ENCODE data around the gene TSC1. TPM values are rescaled to one million over a fixed set of nuclear protein-coding genes. Genes with fewer than 3 reads are reported as not detected.

Gene TSC1
- total RNA-seq, 1 experiment from 2014 or later = 53.5 TPM

DNA sequence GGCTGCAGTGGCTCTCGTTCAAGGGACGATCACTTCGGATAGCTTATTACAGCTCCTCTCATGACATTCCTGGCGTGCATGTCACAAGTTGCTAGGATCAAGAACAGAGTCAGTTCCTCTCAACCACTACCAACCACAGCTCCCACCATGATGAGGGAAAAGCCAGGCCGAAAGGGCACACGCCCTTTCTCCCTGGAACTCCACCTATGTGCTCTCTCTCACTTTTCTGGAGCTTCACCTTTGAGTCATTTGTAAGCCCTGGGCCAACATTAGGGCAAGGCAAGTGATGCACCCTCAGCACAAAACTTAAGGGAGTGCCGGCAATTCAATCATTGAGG lies 64.1 kb downstream of the TSC1 start:
- H3K27ac Mint-ChIP-seq (ENCODE audit: unreplicated experiment) = no peak overlapping the region
- CTCF ChIA-PET = interaction anchor here (0.8 kb wide), 1 partner anchor 1187 kb away, joined by 4 read pairs; no protein-coding TSS in a partner anchor

DNA sequence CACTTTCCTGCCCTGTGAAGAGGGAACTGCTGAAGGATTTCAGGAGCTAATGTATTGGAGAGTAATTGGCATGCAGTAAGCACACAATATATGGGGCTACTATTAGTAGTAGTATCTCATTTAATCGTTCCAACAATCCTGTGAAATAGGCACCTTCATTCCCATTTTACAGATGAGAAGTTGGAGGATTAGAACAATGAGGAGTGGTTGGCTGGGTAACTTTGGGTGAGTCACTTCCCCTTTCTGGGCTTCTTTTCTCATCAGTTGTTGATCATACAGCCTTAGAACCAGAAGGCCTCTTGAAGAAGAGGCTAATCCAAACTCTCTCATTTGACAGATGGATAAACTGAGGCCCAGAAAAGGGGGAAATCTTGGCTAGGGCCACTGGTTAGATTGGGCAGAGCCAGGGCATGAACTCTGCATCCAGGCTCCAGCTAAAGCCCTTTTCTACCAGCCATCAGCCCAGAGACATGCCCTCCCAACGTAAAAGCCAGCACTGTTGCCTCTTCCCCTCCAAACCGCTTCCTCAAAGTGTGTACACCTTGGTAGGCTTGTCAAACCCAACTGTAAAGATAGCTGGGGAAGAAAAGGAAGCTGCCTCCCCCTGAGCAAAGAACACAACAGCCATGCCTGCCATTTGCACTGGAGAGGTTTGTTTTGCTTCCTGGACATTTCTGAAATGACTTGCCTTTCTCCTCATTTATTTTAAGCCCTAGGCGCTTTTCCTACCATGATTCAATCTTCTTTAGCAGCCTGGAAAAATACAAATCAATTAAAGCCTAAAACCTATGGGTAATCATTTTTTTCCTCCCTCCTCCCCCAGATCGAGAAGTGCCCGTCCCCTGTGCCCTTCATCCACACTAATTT lies 64.7 kb downstream of the TSC1 start:
- H3K36me3 ChIP-seq (ENCODE audit: control insufficient read depth, insufficient read depth, low read length) = no peaks in the 10 kb centered on the region
- H3K4me1 Mint-ChIP-seq (ENCODE audit: low read depth, unreplicated experiment) = no peaks in the 10 kb centered on the region
- no peaks in the 10 kb centered on the region for H3K27me3 Mint-ChIP-seq (ENCODE audit: insufficient read depth, unreplicated experiment)
- ChIA-PET CTCF (interaction anchor here (0.5 to 0.8 kb wide), 2 partner anchors 1186 to 1335 kb away, joined by 3 to 4 read pairs; no protein-coding TSS in a partner anchor), POLR2A (no interaction called here)
- H3K9me3 Mint-ChIP-seq (ENCODE audit: unreplicated experiment) = no peaks in the 10 kb centered on the region
- H3K27me3 ChIP-seq (replicated peaks; ENCODE audit: control insufficient read depth, insufficient read depth, low read length) = no peaks in the 10 kb centered on the region
- DNase-seq = no peak
- no peaks in the 10 kb centered on the region for H3K4me1 ChIP-seq
- BruUV-seq (replicated peaks) = no TSS peak
- TF ChIP-seq, protein P1, sequence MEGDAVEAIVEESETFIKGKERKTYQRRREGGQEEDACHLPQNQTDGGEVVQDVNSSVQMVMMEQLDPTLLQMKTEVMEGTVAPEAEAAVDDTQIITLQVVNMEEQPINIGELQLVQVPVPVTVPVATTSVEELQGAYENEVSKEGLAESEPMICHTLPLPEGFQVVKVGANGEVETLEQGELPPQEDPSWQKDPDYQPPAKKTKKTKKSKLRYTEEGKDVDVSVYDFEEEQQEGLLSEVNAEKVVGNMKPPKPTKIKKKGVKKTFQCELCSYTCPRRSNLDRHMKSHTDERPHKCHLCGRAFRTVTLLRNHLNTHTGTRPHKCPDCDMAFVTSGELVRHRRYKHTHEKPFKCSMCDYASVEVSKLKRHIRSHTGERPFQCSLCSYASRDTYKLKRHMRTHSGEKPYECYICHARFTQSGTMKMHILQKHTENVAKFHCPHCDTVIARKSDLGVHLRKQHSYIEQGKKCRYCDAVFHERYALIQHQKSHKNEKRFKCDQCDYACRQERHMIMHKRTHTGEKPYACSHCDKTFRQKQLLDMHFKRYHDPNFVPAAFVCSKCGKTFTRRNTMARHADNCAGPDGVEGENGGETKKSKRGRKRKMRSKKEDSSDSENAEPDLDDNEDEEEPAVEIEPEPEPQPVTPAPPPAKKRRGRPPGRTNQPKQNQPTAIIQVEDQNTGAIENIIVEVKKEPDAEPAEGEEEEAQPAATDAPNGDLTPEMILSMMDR (IDR thresholded peaks at IDR 0.05; ENCODE audit: insufficient read depth in 1 of 2, low read depth in 1 of 2, low read length in 1 of 2, severe bottlenecking in 1 of 2, unreplicated experiment in 1 of 2) = no peak
- intact Hi-C loops (cut with micrococcal nuclease; ENCODE audit: unreplicated experiment) = no loop called here
- H3K4me3 ChIP-seq (ENCODE audit: low read depth, low read length) = no peak overlapping the region
- H3K36me3 Mint-ChIP-seq (ENCODE audit: insufficient read depth, unreplicated experiment) = peaks cover 4% of the 10 kb centered on the region
- H3K27ac Mint-ChIP-seq (ENCODE audit: unreplicated experiment) = peak overlapping the region; percentile 29
- H3K9me3 ChIP-seq = no peaks in the 10 kb centered on the region
- peak overlapping the region; percentile 78 for H3K4me3 Mint-ChIP-seq (ENCODE audit: unreplicated experiment)

More for the DNA sequence above, 64.1 kb downstream of the TSC1 start:
- intact Hi-C loops (cut with micrococcal nuclease; ENCODE audit: unreplicated experiment) = no loop called here
- no peak for DNase-seq
- Histone ChIP-seq H3K36me3 (ENCODE audit: control insufficient read depth, insufficient read depth, low read length) (no peaks in the 10 kb centered on the region), H3K9me3 (no peaks in the 10 kb centered on the region), H3K27me3 (replicated peaks; ENCODE audit: control insufficient read depth, insufficient read depth, low read length) (no peaks in the 10 kb centered on the region), H3K4me3 (ENCODE audit: low read depth, low read length) (no peak overlapping the region), H3K4me1 (no peaks in the 10 kb centered on the region)
- BruUV-seq (replicated peaks) = no TSS peak
- Mint-ChIP-seq H3K4me3 (ENCODE audit: unreplicated experiment) (no peak overlapping the region), H3K27me3 (ENCODE audit: insufficient read depth, unreplicated experiment) (no peaks in the 10 kb centered on the region), H3K4me1 (ENCODE audit: low read depth, unreplicated experiment) (no peaks in the 10 kb centered on the region), H3K36me3 (ENCODE audit: insufficient read depth, unreplicated experiment) (peaks cover 4% of the 10 kb centered on the region), H3K9me3 (ENCODE audit: unreplicated experiment) (no peaks in the 10 kb centered on the region)
- TF ChIP-seq, protein P1 (IDR thresholded peaks at IDR 0.05; ENCODE audit: insufficient read depth in 1 of 2, low read depth in 1 of 2, low read length in 1 of 2, severe bottlenecking in 1 of 2, unreplicated experiment in 1 of 2) = no peak
- POLR2A ChIA-PET = no interaction called here

DNA sequence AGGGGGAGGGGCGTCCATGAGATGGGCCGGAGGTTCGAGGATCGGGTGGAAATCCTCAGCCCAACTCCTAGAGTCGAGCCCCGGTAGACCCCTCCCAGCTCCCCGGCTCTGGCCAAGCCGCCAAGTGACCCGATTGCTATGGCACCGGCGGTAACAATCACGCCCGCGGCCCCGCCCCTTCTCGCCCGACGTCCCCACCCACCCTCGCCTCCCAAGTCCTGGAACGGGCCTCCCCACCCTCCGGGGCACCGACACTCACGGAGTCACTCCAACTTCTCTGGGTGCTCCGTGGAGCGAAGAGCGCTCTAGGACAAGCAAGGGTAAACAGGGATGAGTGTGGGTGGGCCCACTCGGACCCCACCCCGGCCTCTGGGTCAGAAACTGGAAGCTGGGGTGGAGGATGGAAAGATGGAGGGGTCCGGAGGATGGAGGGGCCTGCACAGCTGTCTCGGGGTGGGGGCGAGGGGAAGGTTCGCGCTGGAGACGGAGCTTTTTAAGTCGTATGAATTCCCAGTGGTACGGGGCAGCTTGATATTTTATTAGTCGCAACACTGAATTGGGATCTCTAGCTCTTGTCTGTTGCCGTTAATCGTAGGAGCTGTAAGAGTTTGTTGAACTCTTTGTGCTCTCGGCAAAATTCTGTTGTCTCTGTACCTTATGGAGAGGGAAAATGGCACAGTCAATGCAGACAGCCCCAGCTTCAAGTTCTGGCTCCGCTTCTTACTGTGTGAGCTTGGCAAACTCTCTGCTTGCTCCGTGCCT lies 65.5 kb downstream of the TSC1 start, which contains the start of gene SPACA9:
TSS of gene SPACA9 (plus strand) at position 204 of the 762 bp plus-strand sequence. CDS start 5,050 bp downstream, outside the sequence.
- Histone ChIP-seq H3K36me3 (ENCODE audit: control insufficient read depth, insufficient read depth, low read length) (no peaks in the 10 kb centered on the region), H3K27me3 (replicated peaks; ENCODE audit: control insufficient read depth, insufficient read depth, low read length) (no peaks in the 10 kb centered on the region), H3K9me3 (no peaks in the 10 kb centered on the region), H3K4me1 (no peaks in the 10 kb centered on the region), H3K4me3 (ENCODE audit: low read depth, low read length) (peak within 1 kb of the TSS; percentile 67)
- ChIA-PET CTCF (interaction anchor here (0.6 kb wide), 1 partner anchor 12 kb away, joined by 5 read pairs; no protein-coding TSS in a partner anchor), POLR2A (interaction anchor here (0.9 kb wide), 1 partner anchor 209 kb away, joined by 5 read pairs; the partner anchor contains the start of genes DDX31 and GTF3C4)
- TF ChIP-seq, protein P1 (IDR thresholded peaks at IDR 0.05; ENCODE audit: insufficient read depth in 1 of 2, low read depth in 1 of 2, low read length in 1 of 2, severe bottlenecking in 1 of 2, unreplicated experiment in 1 of 2) = no peak
- DNase-seq = peak; percentile 62 to 69
- BruUV-seq (replicated peaks) = TSS peak; percentile 33
- Mint-ChIP-seq H3K27ac (ENCODE audit: unreplicated experiment) (peak within 1 kb of the TSS; percentile 73), H3K36me3 (ENCODE audit: insufficient read depth, unreplicated experiment) (peaks cover 4% of the 10 kb centered on the region), H3K4me3 (ENCODE audit: unreplicated experiment) (peak within 1 kb of the TSS; percentile 78), H3K4me1 (ENCODE audit: low read depth, unreplicated experiment) (no peaks in the 10 kb centered on the region), H3K27me3 (ENCODE audit: insufficient read depth, unreplicated experiment) (no peaks in the 10 kb centered on the region), H3K9me3 (ENCODE audit: unreplicated experiment) (no peaks in the 10 kb centered on the region)
- intact Hi-C loops (cut with micrococcal nuclease; ENCODE audit: unreplicated experiment) = no loop called here

Measured in Caco-2 (cell line).